IPS-NIHi7 (cell line): ENCODE results near the gene TMED10.
A peak's percentile ranks its signal among the peaks of the same experiment; 100 is the strongest.

Experiments
- DNase-seq: peaks from one replicate; pipeline ENCODE4 v3.0.0; 2012; ENCODE audit warnings: mixed read lengths; ENCODE audit errors: extremely low spot score

Gene TMED10

GRCh38 chr14:75088566-75089373, 87.6 kb downstream of the TMED10 start:
- peak; percentile 70 for DNase-seq

- no peak for DNase-seq
These were observed 88.3 kb downstream of the TMED10 start for GRCh38 chr14:75088153-75088552.

GRCh38 chr14:75084513-75084912, 91.9 kb downstream of the TMED10 start:
- DNase-seq, result no peak

- DNase-seq, result no peak
These were observed 93.1 kb downstream of the TMED10 start for GRCh38 chr14:75083271-75083670.

GRCh38 chr14:75081660-75082229, 94.7 kb downstream of the TMED10 start:
- no peak for DNase-seq
